Measurements from ENCODE around the gene COL17A1. TPM values are rescaled to one million over a fixed set of nuclear protein-coding genes. Genes with fewer than 3 reads are reported as not detected.

Gene COL17A1
- total and polyA plus RNA-seq, 4 donors, result 0.28 to 1.5 (median 1.2) TPM

- DNase-seq (peak; percentile 95 to 96), ATAC-seq (ENCODE audit: low FRiP score) (peak; percentile 91)
- Histone ChIP-seq H3K4me1 (ENCODE audit: control insufficient read depth in 1 of 2, insufficient read depth in 2 of 2, low read length in 2 of 2) (no peaks in the 10 kb centered on the region), H3K27me3 (ENCODE audit: control insufficient read depth in 1 of 2, insufficient read depth in 2 of 2, low read length in 1 of 2) (no peaks in the 10 kb centered on the region), H3K27ac (ENCODE audit: low read depth in 1 of 2, low read length in 2 of 2) (peak overlapping the region; percentile 94 to 96), H3K9me3 (ENCODE audit: control insufficient read depth, low read length) (no peaks in the 10 kb centered on the region), H3K36me3 (ENCODE audit: control insufficient read depth in 1 of 2, insufficient read depth in 2 of 2, low read length in 1 of 2) (no peaks in the 10 kb centered on the region), H3K4me3 (ENCODE audit: low read length in 2 of 2) (peak overlapping the region; percentile 67 to 81)
- intact Hi-C loops (cut with DNase I), result loop anchor here (1.0 to 5.0 kb wide), 5 partner anchors 74 to 234 kb away; partner anchors contain the start of genes SLK (in 1 of the 2) and STN1 (in 1 of the 2)
- WGBS, 2 donors, result 0% methylated on average over 28 of the region's 28 CpGs
These were observed 35.3 kb upstream of the COL17A1 start for GRCh38 chr10:104120903-104121484.

- intact Hi-C loops (cut with DNase I), result loop anchor here (5.0 kb wide), 4 partner anchors 73 to 233 kb away; partner anchors contain the start of gene STN1 (in 1 of the 2)
- ATAC-seq (ENCODE audit: low FRiP score) (no peak), DNase-seq (no peak)
- no peaks in the 10 kb centered on the region for H3K27me3 ChIP-seq (ENCODE audit: control insufficient read depth in 1 of 2, insufficient read depth in 2 of 2, low read length in 1 of 2)
- H3K4me3 ChIP-seq (ENCODE audit: low read length in 2 of 2), result peak overlapping the region in 1 of 2 donors; percentile 67
- H3K27ac ChIP-seq (ENCODE audit: low read depth in 1 of 2, low read length in 2 of 2), result peak overlapping the region in 1 of 2 donors; percentile 88
- H3K9me3 ChIP-seq (ENCODE audit: control insufficient read depth, low read length), result no peaks in the 10 kb centered on the region
- 27% methylated on average over 2 of the region's 2 CpGs for WGBS, 2 donors
- H3K4me1 ChIP-seq (ENCODE audit: control insufficient read depth in 1 of 2, insufficient read depth in 2 of 2, low read length in 2 of 2), result no peaks in the 10 kb centered on the region
- H3K36me3 ChIP-seq (ENCODE audit: control insufficient read depth in 1 of 2, insufficient read depth in 2 of 2, low read length in 1 of 2), result no peaks in the 10 kb centered on the region
These were observed 34.8 kb upstream of the COL17A1 start for GRCh38 chr10:104120512-104120902.

- no peaks in the 10 kb centered on the region for H3K9me3 ChIP-seq (ENCODE audit: control insufficient read depth, low read length)
- intact Hi-C loops (cut with DNase I), result loop anchor here (5.0 kb wide), 5 partner anchors 73 to 233 kb away; partner anchors contain the start of gene STN1 (in 1 of the 2)
- H3K36me3 ChIP-seq (ENCODE audit: control insufficient read depth in 1 of 2, insufficient read depth in 2 of 2, low read length in 1 of 2), result no peaks in the 10 kb centered on the region
- WGBS, 2 donors, result 2 to 6% methylated on average over 3 of the region's 3 CpGs
- H3K4me3 ChIP-seq (ENCODE audit: low read length in 2 of 2), result no peak overlapping the region
- ATAC-seq (ENCODE audit: low FRiP score) (no peak), DNase-seq (no peak)
- H3K4me1 ChIP-seq (ENCODE audit: control insufficient read depth in 1 of 2, insufficient read depth in 2 of 2, low read length in 2 of 2), result no peaks in the 10 kb centered on the region
- H3K27me3 ChIP-seq (ENCODE audit: control insufficient read depth in 1 of 2, insufficient read depth in 2 of 2, low read length in 1 of 2), result no peaks in the 10 kb centered on the region
- no peak overlapping the region for H3K27ac ChIP-seq (ENCODE audit: low read depth in 1 of 2, low read length in 2 of 2)
These were observed 34.3 kb upstream of the COL17A1 start for GRCh38 chr10:104119996-104120395.

GRCh38 chr10:104117839-104118323 is 32.2 kb upstream of the COL17A1 start:
- DNase-seq (no peak), ATAC-seq (ENCODE audit: low FRiP score) (no peak)
- 95 to 97% methylated on average over 4 of the region's 4 CpGs for WGBS, 2 donors
- no peak overlapping the region for H3K27ac ChIP-seq (ENCODE audit: low read depth in 1 of 2, low read length in 2 of 2)
- H3K36me3 ChIP-seq (ENCODE audit: control insufficient read depth in 1 of 2, insufficient read depth in 2 of 2, low read length in 1 of 2), result no peaks in the 10 kb centered on the region
- H3K9me3 ChIP-seq (ENCODE audit: control insufficient read depth, low read length), result no peaks in the 10 kb centered on the region
- H3K27me3 ChIP-seq (ENCODE audit: control insufficient read depth in 1 of 2, insufficient read depth in 2 of 2, low read length in 1 of 2), result no peaks in the 10 kb centered on the region
- intact Hi-C loops (cut with DNase I), result loop anchor here in 1 of 2 donors (5.0 kb wide), 1 partner anchor 76 kb away; no protein-coding TSS in a partner anchor
- no peaks in the 10 kb centered on the region for H3K4me1 ChIP-seq (ENCODE audit: control insufficient read depth in 1 of 2, insufficient read depth in 2 of 2, low read length in 2 of 2)
- no peak overlapping the region for H3K4me3 ChIP-seq (ENCODE audit: low read length in 2 of 2)

- WGBS, 2 donors, result 71% methylated on average over 1 of the region's 1 CpG
- ATAC-seq (ENCODE audit: low FRiP score) (no peak), DNase-seq (no peak)
- intact Hi-C loops (cut with DNase I), result no loop called here
- no peaks in the 10 kb centered on the region for H3K9me3 ChIP-seq (ENCODE audit: control insufficient read depth, low read length)
- no peak overlapping the region for H3K4me3 ChIP-seq (ENCODE audit: low read length in 2 of 2)
- H3K27me3 ChIP-seq (ENCODE audit: control insufficient read depth in 1 of 2, insufficient read depth in 2 of 2, low read length in 1 of 2), result no peaks in the 10 kb centered on the region
- H3K4me1 ChIP-seq (ENCODE audit: control insufficient read depth in 1 of 2, insufficient read depth in 2 of 2, low read length in 2 of 2), result no peaks in the 10 kb centered on the region
- H3K36me3 ChIP-seq (ENCODE audit: control insufficient read depth in 1 of 2, insufficient read depth in 2 of 2, low read length in 1 of 2), result no peaks in the 10 kb centered on the region
- H3K27ac ChIP-seq (ENCODE audit: low read depth in 1 of 2, low read length in 2 of 2), result no peak overlapping the region
These were observed 27.8 kb upstream of the COL17A1 start for GRCh38 chr10:104113376-104113956.

- intact Hi-C loops (cut with DNase I), result no loop called here
- Histone ChIP-seq H3K4me1 (ENCODE audit: control insufficient read depth in 1 of 2, insufficient read depth in 2 of 2, low read length in 2 of 2) (no peaks in the 10 kb centered on the region), H3K27ac (ENCODE audit: low read depth in 1 of 2, low read length in 2 of 2) (no peak overlapping the region), H3K9me3 (ENCODE audit: control insufficient read depth, low read length) (no peaks in the 10 kb centered on the region), H3K4me3 (ENCODE audit: low read length in 2 of 2) (no peak overlapping the region), H3K36me3 (ENCODE audit: control insufficient read depth in 1 of 2, insufficient read depth in 2 of 2, low read length in 1 of 2) (no peaks in the 10 kb centered on the region), H3K27me3 (ENCODE audit: control insufficient read depth in 1 of 2, insufficient read depth in 2 of 2, low read length in 1 of 2) (no peaks in the 10 kb centered on the region)
- DNase-seq (no peak), ATAC-seq (ENCODE audit: low FRiP score) (no peak)
- 64 to 66% methylated on average over 3 of the region's 3 CpGs for WGBS, 2 donors
These were observed 24.4 kb upstream of the COL17A1 start for GRCh38 chr10:104109908-104110662.

GRCh38 chr10:104104926-104105325 is 19.2 kb upstream of the COL17A1 start:
- intact Hi-C loops (cut with DNase I), result no loop called here
- WGBS, 2 donors, result 90 to 97% methylated on average over 2 of the region's 2 CpGs

GRCh38 chr10:104104418-104104817 is 18.7 kb upstream of the COL17A1 start:
- 0% methylated on average over 1 of the region's 1 CpG for WGBS, 2 donors
- Histone ChIP-seq H3K4me3 (ENCODE audit: low read length in 2 of 2) (no peak overlapping the region), H3K27ac (ENCODE audit: low read depth in 1 of 2, low read length in 2 of 2) (no peak overlapping the region), H3K9me3 (ENCODE audit: control insufficient read depth, low read length) (no peaks in the 10 kb centered on the region), H3K27me3 (ENCODE audit: control insufficient read depth in 1 of 2, insufficient read depth in 2 of 2, low read length in 1 of 2) (no peaks in the 10 kb centered on the region), H3K4me1 (ENCODE audit: control insufficient read depth in 1 of 2, insufficient read depth in 2 of 2, low read length in 2 of 2) (peaks cover 0 to 11% of the 10 kb centered on the region in 2 donors), H3K36me3 (ENCODE audit: control insufficient read depth in 1 of 2, insufficient read depth in 2 of 2, low read length in 1 of 2) (no peaks in the 10 kb centered on the region)
- intact Hi-C loops (cut with DNase I), result no loop called here
- no peak for ATAC-seq (ENCODE audit: low FRiP score)
- no peak for DNase-seq

More at GRCh38 chr10:104104926-104105325, 19.2 kb upstream of the COL17A1 start:
- H3K9me3 ChIP-seq (ENCODE audit: control insufficient read depth, low read length), result no peaks in the 10 kb centered on the region
- H3K36me3 ChIP-seq (ENCODE audit: control insufficient read depth in 1 of 2, insufficient read depth in 2 of 2, low read length in 1 of 2), result no peaks in the 10 kb centered on the region
- H3K27me3 ChIP-seq (ENCODE audit: control insufficient read depth in 1 of 2, insufficient read depth in 2 of 2, low read length in 1 of 2), result no peaks in the 10 kb centered on the region
- ATAC-seq (ENCODE audit: low FRiP score), result no peak
- no peak for DNase-seq
- no peak overlapping the region for H3K4me3 ChIP-seq (ENCODE audit: low read length in 2 of 2)
- H3K4me1 ChIP-seq (ENCODE audit: control insufficient read depth in 1 of 2, insufficient read depth in 2 of 2, low read length in 2 of 2), result peaks cover 0 to 11% of the 10 kb centered on the region in 2 donors
- H3K27ac ChIP-seq (ENCODE audit: low read depth in 1 of 2, low read length in 2 of 2), result no peak overlapping the region

Measured in aorta (tissue), 5 donors.